Osteoblast (primary cell): ENCODE measurements around the gene IL27RA. TPM values are rescaled to one million over a fixed set of nuclear protein-coding genes. Genes with fewer than 3 reads are reported as not detected.

Source experiments
- DNase-seq: peaks from one replicate; pipeline ENCODE4 v3.0.0; 2011; ENCODE audit warnings: low spot score, mixed read lengths; ENCODE audit not compliant: insufficient read length; ENCODE audit errors: missing footprints
- H2AFZ ChIP-seq: 2 replicates; pipeline ENCODE4 v1.6.0; 2011; ENCODE audit warnings: mild to moderate bottlenecking, low read length
- H3K27ac ChIP-seq: 2 replicates; pipeline ENCODE4 v1.5.1; 2011; ENCODE audit warnings: mild to moderate bottlenecking, low read depth, low read length, moderate library complexity
- H3K27me3 ChIP-seq: 2 replicates; pipeline ENCODE4 v1.6.0; 2012; ENCODE audit warnings: mild to moderate bottlenecking, control low read depth, inconsistent platforms, low read length, moderate library complexity; ENCODE audit not compliant: insufficient read depth
- H3K36me3 ChIP-seq: 2 replicates; pipeline ENCODE4 v1.5.1; 2011; ENCODE audit warnings: mild to moderate bottlenecking, low read length, control low read depth, moderate library complexity; ENCODE audit not compliant: insufficient read depth
- H3K4me1 ChIP-seq: 2 replicates; pipeline ENCODE4 v1.5.1; 2011; ENCODE audit warnings: mild to moderate bottlenecking, low read length, control low read depth, moderate library complexity; ENCODE audit not compliant: insufficient read depth
- H3K4me2 ChIP-seq: 2 replicates; pipeline ENCODE4 v1.6.0; 2011; ENCODE audit warnings: mild to moderate bottlenecking, low read length; ENCODE audit not compliant: insufficient read depth
- H3K4me3 ChIP-seq: fragments of 200-600 bp; sonication (generic); 3 replicates; pipeline ENCODE4 v1.5.1; 2012; ENCODE audit warnings: mild to moderate bottlenecking, low read length, inconsistent platforms; ENCODE audit not compliant: insufficient read depth
- H3K79me2 ChIP-seq: 2 replicates; pipeline ENCODE4 v1.6.0; 2012; ENCODE audit warnings: mild to moderate bottlenecking, low read length, control low read depth, inconsistent platforms; ENCODE audit not compliant: insufficient read depth
- H3K9me3 ChIP-seq: 2 replicates; pipeline ENCODE4 v1.5.1; 2011; ENCODE audit warnings: low read depth, low read length, control low read depth
- H4K20me1 ChIP-seq: 2 replicates; pipeline ENCODE4 v1.6.0; 2012; ENCODE audit warnings: mild to moderate bottlenecking, low read length, control low read depth; ENCODE audit not compliant: insufficient read depth
- total RNA-seq: library from RNA; depleted of rRNA; stranded (reverse); fragments of >200 nt; gene quantifications from 2 replicates; pipeline ENCODE4 v1.2.3, GENCODE V29; 2012
- TF ChIP-seq, protein P1 (sequence below): IDR thresholded peaks from 2 replicates; pipeline ENCODE4 v1.5.1; 2011; ENCODE audit warnings: mild to moderate bottlenecking, low read depth, low read length, moderate library complexity; ENCODE audit errors: extremely low read depth

IL27RA gene
- total RNA-seq, 1 donor, result 1.1 TPM

DNA sequence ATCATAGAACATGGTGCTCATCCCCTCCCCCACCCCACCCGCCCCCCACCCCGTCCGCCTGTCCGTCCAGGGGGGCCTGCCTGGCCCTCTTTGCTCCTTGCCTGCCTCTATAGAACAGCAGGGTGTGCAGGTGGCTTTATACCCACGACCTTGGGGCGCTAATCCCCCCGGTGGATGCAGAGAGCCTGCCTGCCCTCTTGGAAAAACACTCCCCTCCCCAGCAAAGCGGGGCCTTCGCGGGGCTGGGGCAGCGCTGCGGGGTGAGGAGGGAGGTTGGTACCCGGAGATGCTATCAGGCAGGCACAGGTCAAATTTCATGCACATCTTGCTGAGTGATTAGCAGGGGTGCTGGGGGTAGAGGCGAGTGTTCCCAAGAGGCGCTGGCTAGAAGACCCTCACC is 47.4 kb upstream of the IL27RA start:
- H2AFZ ChIP-seq, result no peak overlapping the region
- H3K4me1 ChIP-seq, result peaks cover 8% of the 10 kb centered on the region
- TF ChIP-seq, protein P1, sequence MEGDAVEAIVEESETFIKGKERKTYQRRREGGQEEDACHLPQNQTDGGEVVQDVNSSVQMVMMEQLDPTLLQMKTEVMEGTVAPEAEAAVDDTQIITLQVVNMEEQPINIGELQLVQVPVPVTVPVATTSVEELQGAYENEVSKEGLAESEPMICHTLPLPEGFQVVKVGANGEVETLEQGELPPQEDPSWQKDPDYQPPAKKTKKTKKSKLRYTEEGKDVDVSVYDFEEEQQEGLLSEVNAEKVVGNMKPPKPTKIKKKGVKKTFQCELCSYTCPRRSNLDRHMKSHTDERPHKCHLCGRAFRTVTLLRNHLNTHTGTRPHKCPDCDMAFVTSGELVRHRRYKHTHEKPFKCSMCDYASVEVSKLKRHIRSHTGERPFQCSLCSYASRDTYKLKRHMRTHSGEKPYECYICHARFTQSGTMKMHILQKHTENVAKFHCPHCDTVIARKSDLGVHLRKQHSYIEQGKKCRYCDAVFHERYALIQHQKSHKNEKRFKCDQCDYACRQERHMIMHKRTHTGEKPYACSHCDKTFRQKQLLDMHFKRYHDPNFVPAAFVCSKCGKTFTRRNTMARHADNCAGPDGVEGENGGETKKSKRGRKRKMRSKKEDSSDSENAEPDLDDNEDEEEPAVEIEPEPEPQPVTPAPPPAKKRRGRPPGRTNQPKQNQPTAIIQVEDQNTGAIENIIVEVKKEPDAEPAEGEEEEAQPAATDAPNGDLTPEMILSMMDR, result no peak
- H3K4me2 ChIP-seq, result no peak overlapping the region
- no peak overlapping the region for H3K4me3 ChIP-seq
- H4K20me1 ChIP-seq, result no peaks in the 10 kb centered on the region
- no peaks in the 10 kb centered on the region for H3K79me2 ChIP-seq
- H3K27ac ChIP-seq, result no peak overlapping the region
- peak; percentile 76 for DNase-seq
- peaks cover 5% of the 10 kb centered on the region for H3K36me3 ChIP-seq
- no peaks in the 10 kb centered on the region for H3K9me3 ChIP-seq
- no peaks in the 10 kb centered on the region for H3K27me3 ChIP-seq

DNA sequence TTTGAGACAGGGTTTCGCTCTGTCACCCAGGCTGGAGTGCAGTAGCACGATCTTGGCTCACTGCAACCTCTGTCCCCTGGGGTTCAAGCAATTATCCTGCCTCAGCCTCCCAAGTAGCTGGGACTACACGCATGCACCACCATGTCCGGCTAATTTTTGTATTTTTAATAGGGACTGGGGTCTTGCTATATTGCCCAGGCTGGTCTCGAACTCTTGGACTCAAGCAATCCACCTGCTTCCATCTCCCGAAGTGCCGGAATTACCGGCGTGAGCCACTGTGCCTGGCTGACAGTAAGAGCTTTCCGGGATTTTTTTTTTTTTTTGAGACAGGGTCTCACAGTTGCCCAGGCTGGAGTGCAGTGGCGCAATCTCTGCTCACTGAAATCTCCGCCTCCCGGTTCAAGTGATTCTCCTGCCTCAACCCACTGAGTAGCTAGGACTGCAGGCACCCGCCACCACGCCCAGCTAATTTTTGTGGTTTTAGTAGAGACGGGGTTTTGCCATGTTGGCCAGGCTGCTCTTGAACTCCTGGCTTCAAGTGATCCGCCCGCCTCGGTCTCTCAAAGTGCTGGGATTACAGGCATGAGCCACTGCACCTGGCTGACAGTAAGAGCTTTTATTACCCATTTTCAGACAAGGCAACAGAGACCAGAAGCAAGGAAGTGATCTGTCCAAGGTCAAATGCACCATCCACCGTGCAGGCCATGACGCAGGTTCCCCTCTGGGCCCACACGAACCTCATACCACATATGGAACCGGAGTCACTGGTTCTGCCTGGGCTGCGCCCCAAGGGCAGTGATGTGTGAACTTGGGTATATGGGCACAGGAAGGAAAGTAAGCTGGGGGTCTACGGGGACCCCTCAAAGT is 46.5 kb upstream of the IL27RA start:
- peaks cover 5% of the 10 kb centered on the region for H3K36me3 ChIP-seq
- no peaks in the 10 kb centered on the region for H3K27me3 ChIP-seq
- TF ChIP-seq, protein P1, result no peak
- H3K9me3 ChIP-seq, result no peaks in the 10 kb centered on the region
- H4K20me1 ChIP-seq, result no peaks in the 10 kb centered on the region
- H3K79me2 ChIP-seq, result no peaks in the 10 kb centered on the region
- H2AFZ ChIP-seq, result no peak overlapping the region
- H3K4me2 ChIP-seq, result no peak overlapping the region
- peaks cover 8% of the 10 kb centered on the region for H3K4me1 ChIP-seq
- no peak overlapping the region for H3K4me3 ChIP-seq
- peak; percentile 86 for DNase-seq
- no peak overlapping the region for H3K27ac ChIP-seq

DNA sequence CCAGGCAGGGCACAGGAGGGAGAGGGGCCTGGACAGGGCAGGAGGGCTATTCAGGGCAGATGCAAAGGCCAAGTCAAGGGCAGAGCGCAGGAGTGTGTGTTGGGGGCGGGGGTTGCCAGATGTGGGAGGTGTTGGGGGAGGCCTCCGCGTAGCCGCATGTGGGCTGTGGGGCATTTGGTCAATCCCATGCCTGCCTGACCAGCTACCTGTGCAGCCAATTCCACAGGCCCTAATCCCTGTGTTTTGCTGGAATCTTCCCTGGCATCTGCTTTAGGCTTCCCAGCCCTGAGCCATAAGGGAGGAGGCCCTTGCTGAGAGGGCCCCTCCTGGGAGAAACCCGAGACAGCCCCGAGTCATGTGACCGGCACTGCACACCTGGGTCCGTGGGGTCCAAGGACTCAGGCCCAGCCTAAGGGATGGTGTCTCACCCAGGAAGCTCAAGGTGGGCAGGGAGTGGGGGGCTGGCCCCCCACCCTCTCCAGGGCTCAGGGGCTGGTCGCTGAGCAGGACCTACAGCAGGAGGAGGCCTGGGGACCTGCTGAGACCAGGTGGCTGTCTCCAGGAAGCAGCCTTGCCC is 45.7 kb upstream of the IL27RA start:
- Histone ChIP-seq H3K27me3 (no peaks in the 10 kb centered on the region), H3K36me3 (peaks cover 5% of the 10 kb centered on the region), H3K79me2 (no peaks in the 10 kb centered on the region), H3K4me1 (peaks cover 8% of the 10 kb centered on the region), H3K4me3 (peak overlapping the region; percentile 14), H3K4me2 (peak overlapping the region; percentile 58), H4K20me1 (no peaks in the 10 kb centered on the region), H3K9me3 (no peaks in the 10 kb centered on the region), H3K27ac (peak overlapping the region; percentile 30), H2AFZ (peak overlapping the region; percentile 65)
- TF ChIP-seq, protein P1, result no peak
- DNase-seq, result peak; percentile 83

DNA sequence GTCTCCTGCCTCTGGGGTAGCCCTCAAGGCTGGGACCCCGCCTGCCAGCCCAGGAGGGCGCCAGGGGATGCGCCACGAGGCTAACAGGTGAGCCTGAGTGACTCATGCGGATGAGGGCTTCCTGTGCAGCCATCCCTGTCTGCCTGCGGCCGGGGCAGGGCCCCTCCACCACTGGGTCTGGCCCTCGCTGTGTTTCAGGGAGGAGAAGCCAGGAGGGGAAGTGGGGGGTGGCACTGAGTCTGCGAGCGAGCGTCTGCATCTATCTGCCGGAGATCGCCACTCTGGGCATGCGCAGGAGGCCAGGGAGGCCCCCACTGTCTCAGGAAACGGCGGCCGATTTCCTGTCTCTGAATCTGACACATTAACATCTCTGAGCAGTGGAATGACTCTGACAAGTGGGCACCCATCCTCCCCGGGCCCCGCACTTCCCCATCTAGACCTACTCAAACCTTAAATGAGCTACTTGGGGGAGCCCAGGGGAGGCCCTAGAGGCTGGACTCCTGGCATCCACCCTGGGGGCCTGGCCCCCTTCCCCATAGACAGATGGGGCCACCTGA is 45.1 kb upstream of the IL27RA start:
- Histone ChIP-seq H4K20me1 (no peaks in the 10 kb centered on the region), H3K4me2 (peak overlapping the region; percentile 58), H3K36me3 (peaks cover 5% of the 10 kb centered on the region), H3K4me3 (peak overlapping the region; percentile 14), H3K4me1 (peaks cover 8% of the 10 kb centered on the region), H3K79me2 (no peaks in the 10 kb centered on the region), H3K27me3 (no peaks in the 10 kb centered on the region), H3K9me3 (no peaks in the 10 kb centered on the region), H2AFZ (peak overlapping the region; percentile 65), H3K27ac (peak overlapping the region; percentile 30)
- TF ChIP-seq, protein P1, result no peak
- DNase-seq, result peak; percentile 100
